Astrocyte (in vitro differentiated cells and primary cell): ENCODE measurements around the gene RASGRF2.

Experiments used
- CTCF ChIP-seq: IDR thresholded peaks from 2 replicates; pipeline ENCODE4 v1.5.1; 2011; ENCODE audit warnings: low read depth, mild to moderate bottlenecking, inconsistent platforms, low read length, moderate library complexity; ENCODE audit not compliant: insufficient read depth
- EZH2 ChIP-seq: IDR thresholded peaks from 2 replicates; pipeline ENCODE4 v1.6.1; 2012; ENCODE audit warnings: mild to moderate bottlenecking, low read length, inconsistent platforms; ENCODE audit not compliant: insufficient read depth

DNA sequence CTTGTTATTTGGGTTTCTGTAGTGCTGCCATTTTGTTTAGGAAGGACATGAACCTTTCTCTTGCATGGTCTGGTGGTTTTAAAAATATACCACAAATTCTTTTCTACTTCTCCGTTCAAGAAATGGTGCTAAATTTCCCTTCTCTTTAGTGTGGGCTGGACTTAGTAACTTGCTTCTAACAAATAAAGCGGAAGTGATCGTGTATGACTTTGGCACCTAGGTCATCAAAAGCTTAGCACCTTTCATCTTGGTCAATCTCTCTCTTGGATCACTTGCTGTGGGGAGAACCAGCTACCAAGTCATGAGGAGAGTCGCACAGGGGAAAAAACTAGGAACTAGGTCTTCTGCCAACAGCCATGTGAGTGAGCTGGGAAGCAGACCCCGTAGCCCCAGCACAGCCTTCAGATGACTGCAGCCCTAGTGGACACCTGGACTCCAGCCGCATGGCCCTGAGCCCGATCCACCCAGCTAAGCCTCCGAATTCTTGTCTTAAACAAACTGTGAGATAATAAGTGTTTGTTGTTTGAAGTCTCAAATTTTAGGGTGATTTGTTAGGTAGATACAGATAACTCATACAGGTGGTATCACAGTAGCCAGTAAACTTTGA lies 185.3 kb downstream of the RASGRF2 start:
- no peak for TF ChIP-seq EZH2
- no peak for TF ChIP-seq CTCF
